ENCODE results near the gene ARSB.

- TF ChIP-seq POLR2AphosphoS5 (IDR thresholded peaks at IDR 0.05) (no peak), POLR2A (IDR thresholded peaks at IDR 0.05) (no peak)
- TF ChIP-seq, protein P1, sequence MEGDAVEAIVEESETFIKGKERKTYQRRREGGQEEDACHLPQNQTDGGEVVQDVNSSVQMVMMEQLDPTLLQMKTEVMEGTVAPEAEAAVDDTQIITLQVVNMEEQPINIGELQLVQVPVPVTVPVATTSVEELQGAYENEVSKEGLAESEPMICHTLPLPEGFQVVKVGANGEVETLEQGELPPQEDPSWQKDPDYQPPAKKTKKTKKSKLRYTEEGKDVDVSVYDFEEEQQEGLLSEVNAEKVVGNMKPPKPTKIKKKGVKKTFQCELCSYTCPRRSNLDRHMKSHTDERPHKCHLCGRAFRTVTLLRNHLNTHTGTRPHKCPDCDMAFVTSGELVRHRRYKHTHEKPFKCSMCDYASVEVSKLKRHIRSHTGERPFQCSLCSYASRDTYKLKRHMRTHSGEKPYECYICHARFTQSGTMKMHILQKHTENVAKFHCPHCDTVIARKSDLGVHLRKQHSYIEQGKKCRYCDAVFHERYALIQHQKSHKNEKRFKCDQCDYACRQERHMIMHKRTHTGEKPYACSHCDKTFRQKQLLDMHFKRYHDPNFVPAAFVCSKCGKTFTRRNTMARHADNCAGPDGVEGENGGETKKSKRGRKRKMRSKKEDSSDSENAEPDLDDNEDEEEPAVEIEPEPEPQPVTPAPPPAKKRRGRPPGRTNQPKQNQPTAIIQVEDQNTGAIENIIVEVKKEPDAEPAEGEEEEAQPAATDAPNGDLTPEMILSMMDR (IDR thresholded peaks at IDR 0.05), result no peak
These were observed 183.7 kb downstream of the ARSB start for GRCh38 chr5:78801413-78801812.

Data from transverse colon (tissue), 4 donors.